Osteocyte (in vitro differentiated cells): ENCODE measurements around the gene ATXN1. TPM values are rescaled to one million over a fixed set of nuclear protein-coding genes. Genes with fewer than 3 reads are reported as not detected.

Experiments
- DNase-seq: peaks from one replicate; pipeline ENCODE4 v3.0.0; 2021; ENCODE audit warnings: mixed read lengths; ENCODE audit not compliant: unreplicated experiment; ENCODE audit errors: extremely low spot score
- H3K27ac Mint-ChIP-seq: one replicate; pipeline ENCODE4 v1.8.0; 2021; ENCODE audit warnings: mild to moderate bottlenecking, mixed read lengths; ENCODE audit not compliant: unreplicated experiment
- H3K27me3 Mint-ChIP-seq: one replicate; pipeline ENCODE4 v1.8.0; 2021; ENCODE audit warnings: mixed read lengths; ENCODE audit not compliant: unreplicated experiment
- H3K36me3 Mint-ChIP-seq: one replicate; pipeline ENCODE4 v1.8.0; 2021; ENCODE audit warnings: mixed read lengths; ENCODE audit not compliant: unreplicated experiment
- H3K4me1 Mint-ChIP-seq: one replicate; pipeline ENCODE4 v1.8.0; 2021; ENCODE audit warnings: mixed read lengths; ENCODE audit not compliant: unreplicated experiment
- H3K4me3 Mint-ChIP-seq: one replicate; pipeline ENCODE4 v1.8.0; 2021; ENCODE audit warnings: mild to moderate bottlenecking, moderate library complexity, mixed read lengths; ENCODE audit not compliant: unreplicated experiment
- H3K9me3 Mint-ChIP-seq: one replicate; pipeline ENCODE4 v1.8.0; 2021; ENCODE audit warnings: mixed read lengths; ENCODE audit not compliant: unreplicated experiment
- CTCF ChIP-seq: fragments of 200-600 bp; sonication (generic); IDR thresholded peaks from 2 replicates; pipeline ENCODE4 v1.5.0; 2021; ENCODE audit warnings: antibody characterized with exemption, mild to moderate bottlenecking, moderate library complexity
- total RNA-seq: library from RNA; stranded (reverse); gene quantifications from 2 replicates; pipeline ENCODE4 v1.2.1, GENCODE V29; 2021

The ATXN1 gene
- total RNA-seq, 1 donor from 2014 or later: 54.4 TPM

- Mint-ChIP-seq H3K27me3 (no peaks in the 10 kb centered on the region), H3K36me3 (no peaks in the 10 kb centered on the region), H3K27ac (peak overlapping the region; percentile 75), H3K4me3 (no peak overlapping the region), H3K4me1 (peaks cover 45% of the 10 kb centered on the region), H3K9me3 (no peaks in the 10 kb centered on the region)
- no peak for DNase-seq
- no peak for TF ChIP-seq CTCF
Measured at GRCh38 chr6:16344756-16345155, 416.5 kb downstream of the ATXN1 start.

DNA sequence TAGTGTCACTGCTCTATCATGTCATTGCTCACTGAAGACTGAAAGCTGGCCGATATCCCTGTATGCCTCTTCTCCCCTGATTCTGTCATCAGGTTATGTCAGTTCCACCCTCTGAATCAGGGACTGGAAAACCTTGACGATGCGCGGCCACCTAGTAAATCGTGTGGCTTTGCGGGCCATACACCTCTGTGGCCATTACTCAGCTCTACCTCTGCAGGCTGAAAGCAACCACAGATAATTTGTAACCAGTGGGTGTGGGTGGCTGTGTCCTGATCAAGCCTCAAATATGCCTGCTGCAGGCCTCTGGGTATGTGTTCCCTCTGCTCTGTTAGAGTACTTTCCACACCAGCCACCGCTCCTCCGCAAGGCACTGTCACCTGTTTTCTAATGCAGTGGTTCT lies 417.7 kb downstream of the ATXN1 start:
- H3K27me3 Mint-ChIP-seq: no peaks in the 10 kb centered on the region
- H3K4me1 Mint-ChIP-seq: peaks cover 53% of the 10 kb centered on the region
- no peaks in the 10 kb centered on the region for H3K9me3 Mint-ChIP-seq

DNA sequence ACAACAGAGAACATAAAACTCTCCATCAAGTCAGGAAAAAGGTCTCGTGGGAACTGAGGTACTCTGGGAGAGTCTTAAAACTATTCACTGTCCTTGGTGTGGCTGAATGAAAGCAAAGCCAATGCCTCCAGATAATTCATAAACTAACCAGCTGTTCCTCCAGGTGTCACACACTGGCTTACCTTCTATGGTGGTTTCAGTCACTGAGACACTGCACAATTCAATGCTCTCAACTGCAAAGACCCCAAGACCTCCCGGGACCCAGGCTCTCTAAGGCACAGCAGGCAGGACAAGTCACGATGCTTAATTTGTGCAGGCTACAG lies 422.0 kb downstream of the ATXN1 start:
- Mint-ChIP-seq H3K27me3 (no peaks in the 10 kb centered on the region), H3K4me3 (peak overlapping the region; percentile 5), H3K36me3 (no peaks in the 10 kb centered on the region), H3K27ac (peak overlapping the region; percentile 90), H3K4me1 (peaks cover 78% of the 10 kb centered on the region), H3K9me3 (no peaks in the 10 kb centered on the region)
- no peak for DNase-seq
- TF ChIP-seq CTCF: no peak

More for the DNA sequence above, 417.7 kb downstream of the ATXN1 start:
- Mint-ChIP-seq H3K36me3 (no peaks in the 10 kb centered on the region), H3K27ac (no peak overlapping the region), H3K4me3 (no peak overlapping the region)
- no peak for TF ChIP-seq CTCF
- no peak for DNase-seq

- Mint-ChIP-seq H3K4me3 (peak overlapping the region; percentile 5), H3K4me1 (peaks cover 78% of the 10 kb centered on the region), H3K9me3 (no peaks in the 10 kb centered on the region), H3K27ac (peak overlapping the region; percentile 90), H3K36me3 (no peaks in the 10 kb centered on the region), H3K27me3 (no peaks in the 10 kb centered on the region)
- peak; percentile 80 for TF ChIP-seq CTCF
- DNase-seq: peak; percentile 95
Measured at GRCh38 chr6:16338577-16339264, 422.5 kb downstream of the ATXN1 start.

- Mint-ChIP-seq H3K9me3 (no peaks in the 10 kb centered on the region), H3K36me3 (no peaks in the 10 kb centered on the region), H3K27ac (peak overlapping the region; percentile 93), H3K4me1 (peaks cover 73% of the 10 kb centered on the region), H3K27me3 (no peaks in the 10 kb centered on the region), H3K4me3 (no peak overlapping the region)
- no peak for TF ChIP-seq CTCF
- DNase-seq: peak; percentile 92
Measured at GRCh38 chr6:16337295-16337975, 423.8 kb downstream of the ATXN1 start.
